Esophagus muscularis mucosa (tissue), 4 donors: ENCODE measurements around the gene LBHD1. TPM values are rescaled to one million over a fixed set of nuclear protein-coding genes. Genes with fewer than 3 reads are reported as not detected.

ENCODE experiments used
- DNase-seq: peaks from one replicate; pipeline ENCODE4 v3.0.0-alpha.2; 2017; ENCODE audit errors: extremely low spot score
- H3K27ac ChIP-seq, 4 donors: fragments of 200-600 bp; sonication (generic); replicated peaks in 1 of 4; 1 replicate in 3 of 4; 2 replicates in 1 of 4; pipeline ENCODE4 v1.5.1; 2016 to 2019; ENCODE audit warnings: mild to moderate bottlenecking in 1 of 4
- H3K27me3 ChIP-seq, 4 donors: fragments of 200-600 bp; sonication (generic); one replicate each; pipeline versions ENCODE4 v1.5.1 to v1.6.0; 2016 to 2019
- H3K36me3 ChIP-seq, 4 donors: fragments of 200-600 bp; sonication (generic); one replicate each; pipeline ENCODE4 v1.5.1; 2016 to 2019
- H3K4me1 ChIP-seq, 4 donors: fragments of 200-600 bp; sonication (generic); one replicate each; pipeline ENCODE4 v1.5.1; 2016 to 2019
- H3K4me3 ChIP-seq, 4 donors: fragments of 200-600 bp; sonication (generic); 1 replicate in 2 of 4; 2 replicates in 2 of 4; pipeline ENCODE4 v1.5.1; 2016 to 2019; ENCODE audit warnings: mild to moderate bottlenecking in 4 of 4, moderate library complexity in 1 of 4
- H3K9me3 ChIP-seq, 4 donors: fragments of 200-600 bp; sonication (generic); 1 replicate in 3 of 4; 2 replicates in 1 of 4; pipeline ENCODE4 v1.5.1; 2016 to 2019
- EP300 ChIP-seq: sonication (generic); formaldehyde crosslinking; IDR thresholded peaks from one replicate; pipeline ENCODE4 v1.6.1; 2017; ENCODE audit warnings: antibody characterized with exemption
- POLR2A ChIP-seq: fragments of 450-650 bp; IDR thresholded peaks from one replicate; pipeline ENCODE4 v1.6.1; 2017; ENCODE audit warnings: antibody characterized with exemption, moderate library complexity, mild to moderate bottlenecking, low read depth
- POLR2AphosphoS5 ChIP-seq, 2 donors: sonication (generic); formaldehyde crosslinking; IDR thresholded peaks; one replicate each; pipeline ENCODE4 v1.6.1; 2017; ENCODE audit warnings: antibody characterized with exemption in 2 of 2
- WGBS: methylation state at CpG from one replicate; pipeline ENCODE4 v1.1.5; 2018; 5-methylcytosine and 5-hydroxymethylcytosine counted together
- intact Hi-C: fragments of 100-400 bp; cut with DNase I; formaldehyde crosslinking; loops from one replicate; pipeline ENCODE4 v1.15.1; 2023
- total RNA-seq, 4 donors: library from RNA; depleted of rRNA; stranded (reverse); fragments of >200 nt; gene quantifications; one replicate each; pipeline versions ENCODE4 v1.1.0 to v1.2.1, GENCODE V29; 2016
- TF ChIP-seq, protein P1 (sequence below), 3 experiments: fragments of 200-600 bp in 2 of 3; fragments of 450-650 bp in 1 of 3; sonication (generic) in 2 of 3; IDR thresholded peaks; one replicate each; pipeline ENCODE4 v1.5.1; 2017 to 2019; ENCODE audit warnings: antibody characterized with exemption in 3 of 3, mild to moderate bottlenecking in 2 of 3, moderate library complexity in 1 of 3

LBHD1 gene
- total RNA-seq, 4 donors from 2014 or later: 1.6 to 2.5 (median 1.7) TPM

DNA sequence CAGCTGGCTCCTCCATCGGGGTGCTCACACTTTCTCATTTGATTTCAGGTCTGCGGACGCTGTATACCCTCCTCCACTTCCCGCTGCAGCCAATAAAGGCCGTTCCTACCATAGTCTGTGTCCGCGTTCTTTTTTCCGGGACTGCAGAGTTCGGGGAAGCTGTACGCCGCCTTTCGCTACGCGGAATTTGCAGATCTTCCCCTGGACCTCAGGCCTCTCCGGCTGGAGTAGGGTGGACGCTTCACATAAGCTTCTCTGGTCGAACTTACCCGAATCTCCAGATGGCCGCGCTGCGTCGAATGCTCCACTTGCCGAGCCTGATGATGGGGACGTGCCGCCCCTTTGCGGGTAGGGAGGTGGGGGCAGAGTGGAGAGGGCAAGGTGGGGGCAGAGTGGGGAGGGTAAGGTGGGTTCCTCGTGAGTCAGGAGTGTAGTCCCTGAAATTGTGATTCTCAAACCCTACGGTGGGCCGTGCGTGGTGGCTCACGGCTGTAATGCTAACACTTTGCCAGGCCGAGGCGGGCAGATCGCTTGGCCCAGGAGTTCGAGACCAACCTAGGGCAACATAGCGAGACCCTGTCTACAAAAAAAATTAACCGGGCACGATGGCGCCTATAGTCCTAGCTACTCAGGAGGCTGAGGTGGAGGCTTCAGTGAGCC, 6.3 kb downstream of the LBHD1 start:
- intact Hi-C loops: no loop called here
- peaks cover 37 to 62% (median 50%) of the 10 kb centered on the region in 4 donors for H3K4me1 ChIP-seq
- DNase-seq: peak; percentile 92

DNA sequence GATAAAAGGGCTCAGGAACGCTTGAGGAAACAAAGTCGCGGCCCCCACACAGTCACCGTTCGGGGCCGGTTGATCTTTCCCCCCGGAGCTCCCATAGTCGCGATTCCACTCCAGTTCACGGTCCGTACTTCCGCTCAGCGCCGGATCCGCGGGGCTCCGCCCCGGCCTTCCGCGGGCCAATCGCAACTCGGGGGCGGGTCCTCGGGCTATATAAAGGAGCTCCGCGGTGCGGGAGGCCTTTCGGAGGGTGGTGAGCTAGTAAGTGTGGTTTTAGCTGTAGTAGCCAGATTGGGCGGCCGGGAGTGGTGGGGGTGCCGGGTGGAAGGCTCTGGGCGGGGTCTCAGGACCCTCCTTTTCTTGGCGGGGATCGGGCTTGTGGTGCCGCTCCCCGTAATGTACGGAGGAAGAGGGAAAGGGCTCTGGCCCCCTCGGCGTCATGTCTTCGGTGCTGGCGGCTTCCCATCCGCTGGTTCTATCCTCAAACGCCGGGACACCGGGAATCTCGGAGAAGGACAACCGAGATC, 6.9 kb downstream of the LBHD1 start, which contains the start of the genes C11orf98 and CSKMT:
TSS of gene C11orf98 (minus strand) at position 136 of the 524 bp plus-strand sequence. CDS start at position 95, 41 bp downstream.
TSS of gene CSKMT (plus strand) at position 238 of the 524 bp plus-strand sequence. CDS start 568 bp downstream, outside the sequence.
- Histone ChIP-seq H3K27me3 (no peaks in the 10 kb centered on the region), H3K27ac (peak within 1 kb of the TSS; percentile 91 to 97 (median 92)), H3K4me3 (peak within 1 kb of the TSS; percentile 71 to 83 (median 82)), H3K36me3 (peaks cover 7 to 32% (median 24%) of the 10 kb centered on the region in 4 donors), H3K4me1 (peaks cover 31 to 56% (median 46%) of the 10 kb centered on the region in 4 donors), H3K9me3 (no peaks in the 10 kb centered on the region)
- intact Hi-C loops: no loop called here
- 2% methylated on average over 9 of the region's 47 CpGs for WGBS
- TF ChIP-seq, protein P1, sequence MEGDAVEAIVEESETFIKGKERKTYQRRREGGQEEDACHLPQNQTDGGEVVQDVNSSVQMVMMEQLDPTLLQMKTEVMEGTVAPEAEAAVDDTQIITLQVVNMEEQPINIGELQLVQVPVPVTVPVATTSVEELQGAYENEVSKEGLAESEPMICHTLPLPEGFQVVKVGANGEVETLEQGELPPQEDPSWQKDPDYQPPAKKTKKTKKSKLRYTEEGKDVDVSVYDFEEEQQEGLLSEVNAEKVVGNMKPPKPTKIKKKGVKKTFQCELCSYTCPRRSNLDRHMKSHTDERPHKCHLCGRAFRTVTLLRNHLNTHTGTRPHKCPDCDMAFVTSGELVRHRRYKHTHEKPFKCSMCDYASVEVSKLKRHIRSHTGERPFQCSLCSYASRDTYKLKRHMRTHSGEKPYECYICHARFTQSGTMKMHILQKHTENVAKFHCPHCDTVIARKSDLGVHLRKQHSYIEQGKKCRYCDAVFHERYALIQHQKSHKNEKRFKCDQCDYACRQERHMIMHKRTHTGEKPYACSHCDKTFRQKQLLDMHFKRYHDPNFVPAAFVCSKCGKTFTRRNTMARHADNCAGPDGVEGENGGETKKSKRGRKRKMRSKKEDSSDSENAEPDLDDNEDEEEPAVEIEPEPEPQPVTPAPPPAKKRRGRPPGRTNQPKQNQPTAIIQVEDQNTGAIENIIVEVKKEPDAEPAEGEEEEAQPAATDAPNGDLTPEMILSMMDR (IDR thresholded peaks at IDR 0.05): no peak
- TF ChIP-seq POLR2AphosphoS5 (IDR thresholded peaks at IDR 0.05) (peak; percentile 96 to 100), POLR2A (peak; percentile 99), EP300 (no peak)
- DNase-seq: peak; percentile 99

More for the DNA sequence above, 6.3 kb downstream of the LBHD1 start:
- Histone ChIP-seq H3K36me3 (peaks cover 7 to 32% (median 24%) of the 10 kb centered on the region in 4 donors), H3K4me3 (peak overlapping the region; percentile 71 to 83 (median 82)), H3K9me3 (no peaks in the 10 kb centered on the region), H3K27me3 (no peaks in the 10 kb centered on the region), H3K27ac (peak overlapping the region; percentile 91 to 97 (median 92))
- under 1% methylated on average over 28 of the region's 39 CpGs for WGBS
- TF ChIP-seq, protein P1 (IDR thresholded peaks at IDR 0.05): no peak
- no peak for TF ChIP-seq POLR2AphosphoS5 (IDR thresholded peaks at IDR 0.05)
- no peak for TF ChIP-seq EP300
- TF ChIP-seq POLR2A: no peak

DNA sequence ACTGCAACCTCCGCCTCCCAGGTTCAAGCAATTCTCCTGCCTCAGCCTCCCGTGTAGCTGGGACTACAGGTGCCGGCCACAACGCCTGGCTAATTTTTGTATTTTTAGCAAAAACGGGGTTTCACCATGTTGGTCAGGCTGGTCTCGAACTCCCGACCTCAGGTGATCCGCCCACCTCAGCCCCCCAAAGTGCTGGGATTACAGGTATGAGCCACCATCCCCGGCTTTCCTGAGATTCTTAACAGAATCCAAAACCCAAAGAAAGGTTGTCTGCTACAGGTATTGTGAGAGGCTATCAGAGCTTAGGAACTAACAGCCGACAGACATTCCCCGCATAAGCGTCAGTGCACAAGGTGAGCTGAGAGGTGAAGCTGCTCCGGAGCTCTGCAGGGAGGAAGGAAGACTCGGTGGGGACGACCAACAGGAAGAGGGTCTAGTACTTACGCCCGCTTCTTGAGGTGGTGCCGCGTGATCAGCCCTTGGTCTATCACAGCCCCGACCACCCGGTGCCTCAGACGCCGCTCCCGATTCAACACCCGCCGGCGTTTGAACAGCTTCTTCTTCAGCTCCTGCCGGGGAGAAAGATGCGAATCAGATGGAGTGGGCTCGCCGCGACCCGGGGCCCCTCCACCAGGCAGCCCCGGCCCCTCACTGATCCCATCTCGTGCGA, 7.5 kb downstream of the LBHD1 start:
- no peak for DNase-seq
- TF ChIP-seq EP300 (no peak), POLR2AphosphoS5 (IDR thresholded peaks at IDR 0.05) (no peak), POLR2A (no peak)
- TF ChIP-seq, protein P1 (IDR thresholded peaks at IDR 0.05): no peak
- Histone ChIP-seq H3K36me3 (peaks cover 7 to 32% (median 24%) of the 10 kb centered on the region in 4 donors), H3K4me3 (peak overlapping the region; percentile 71 to 83 (median 82)), H3K27ac (peak overlapping the region; percentile 91 to 97 (median 92)), H3K9me3 (no peaks in the 10 kb centered on the region), H3K4me1 (peaks cover 30 to 50% (median 43%) of the 10 kb centered on the region in 4 donors), H3K27me3 (no peaks in the 10 kb centered on the region)
- 5% methylated on average over 23 of the region's 36 CpGs for WGBS
- intact Hi-C loops: no loop called here

DNA sequence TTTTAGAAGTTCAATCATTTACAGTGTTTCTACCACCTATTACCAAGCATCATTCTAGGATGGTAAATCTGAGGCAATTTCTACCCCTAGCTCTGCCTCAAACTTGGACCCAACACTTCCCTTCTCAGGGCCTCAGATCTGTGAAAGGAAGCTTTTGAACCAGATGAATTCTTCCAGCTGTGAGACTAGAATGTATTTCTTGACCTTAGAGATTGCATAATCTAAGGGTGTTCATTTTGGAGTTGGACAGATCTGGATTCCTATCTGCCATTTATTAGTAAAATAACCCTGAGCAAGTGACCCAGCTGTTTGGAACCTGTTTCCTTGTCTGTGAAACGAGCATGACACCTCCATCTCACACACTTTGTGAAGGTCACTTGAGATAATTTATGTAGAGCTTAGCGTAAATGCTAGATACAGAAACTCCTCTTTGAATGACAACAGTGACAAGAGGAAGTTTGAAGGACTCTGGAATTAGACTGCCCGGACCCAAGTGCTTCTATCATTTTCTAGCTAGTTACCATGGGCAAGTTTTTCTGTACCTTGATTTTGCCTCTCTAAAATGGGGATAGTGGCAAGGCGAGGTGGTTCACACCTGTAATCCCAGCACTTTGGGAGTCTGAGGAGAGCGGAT, 15.2 kb downstream of the LBHD1 start:
- Histone ChIP-seq H3K4me1 (peaks cover 7 to 16% (median 8%) of the 10 kb centered on the region in 4 donors), H3K9me3 (no peaks in the 10 kb centered on the region), H3K27me3 (no peaks in the 10 kb centered on the region), H3K4me3 (no peak overlapping the region), H3K36me3 (peaks cover 0 to 4% (median 2%) of the 10 kb centered on the region in 4 donors), H3K27ac (no peak overlapping the region)
- intact Hi-C loops: no loop called here
- 63% methylated on average over 5 of the region's 5 CpGs for WGBS
- DNase-seq: no peak
- no peak for TF ChIP-seq EP300
- no peak for TF ChIP-seq POLR2A
- TF ChIP-seq, protein P1 (IDR thresholded peaks at IDR 0.05): no peak
- no peak for TF ChIP-seq POLR2AphosphoS5 (IDR thresholded peaks at IDR 0.05)
